IMR-90 (cell line): Measurements from ENCODE around the gene HS6ST3. TPM values are rescaled to one million over a fixed set of nuclear protein-coding genes. Genes with fewer than 3 reads are reported as not detected.

Experiments used
- ATAC-seq: fragments of 200-7000 bp; cut with Tn5 transposase; 2 replicates; pipeline ENCODE4 v1.9.1; 2020; ENCODE audit warnings: low read depth, mild to moderate bottlenecking, moderate library complexity
- BruUV-seq: library from RNA; stranded (reverse); fragments of 400-500 nt; replicated peaks from 2 replicates; lab custom pipeline; 2021; lab: Mats Ljungman, UMichigan
- CTCF ChIA-PET: fragments of 300-600 bp; formaldehyde crosslinking; extraction: SDS; loops from one replicate; lab custom pipeline; 2021; ENCODE audit warnings: antibody characterized with exemption; lab: Yijun Ruan, JAX
- POLR2A ChIA-PET: fragments of 300-600 bp; sonication (Branson Sonifier 250); formaldehyde crosslinking; loops from one replicate; lab custom pipeline; 2022; ENCODE audit warnings: antibody characterized with exemption; ENCODE audit not compliant: unreplicated experiment; lab: Charles Lee
- DNase-seq: peaks from one replicate; pipeline ENCODE4 v3.0.0; 2013
- H2AFZ ChIP-seq: replicated peaks from 2 replicates; pipeline ENCODE3; 2013; ENCODE audit warnings: low read length, mild to moderate bottlenecking; ENCODE audit not compliant: poor library complexity
- H2AK5ac ChIP-seq: 2 replicates; pipeline ENCODE4 v1.6.1; 2013; ENCODE audit warnings: low read depth, low read length, inconsistent platforms
- H2AK9ac ChIP-seq: replicated peaks from 2 replicates; pipeline ENCODE3; 2013; ENCODE audit warnings: mild to moderate bottlenecking, low read depth, low read length, moderate library complexity; ENCODE audit not compliant: poor library complexity
- H2BK120ac ChIP-seq: 2 replicates; pipeline ENCODE4 v1.6.1; 2013; ENCODE audit warnings: low read depth, low read length, inconsistent platforms
- H2BK15ac ChIP-seq: 3 replicates; pipeline ENCODE4 v1.6.1; 2013; ENCODE audit warnings: low read depth, low read length, inconsistent platforms
- H2BK20ac ChIP-seq: 2 replicates; pipeline ENCODE4 v1.6.1; 2013; ENCODE audit warnings: low read depth, mild to moderate bottlenecking, inconsistent platforms, low read length, moderate library complexity
- H2BK5ac ChIP-seq: 2 replicates; pipeline ENCODE4 v1.6.1; 2013; ENCODE audit warnings: mild to moderate bottlenecking, low read depth, low read length, inconsistent platforms; ENCODE audit not compliant: poor library complexity, severe bottlenecking
- H3K14ac ChIP-seq: replicated peaks from 2 replicates; pipeline ENCODE4 v1.6.1; 2013; ENCODE audit warnings: low read depth, low read length, inconsistent platforms
- H3K18ac ChIP-seq: 2 replicates; pipeline ENCODE4 v1.6.1; 2013; ENCODE audit warnings: low read depth, low read length, control low read depth
- H3K23ac ChIP-seq: 2 replicates; pipeline ENCODE4 v1.6.1; 2013; ENCODE audit warnings: low read depth, low read length, inconsistent platforms
- H3K27ac ChIP-seq: 2 replicates; pipeline ENCODE4 v1.5.1; 2013; ENCODE audit warnings: mild to moderate bottlenecking, control low read depth, low read length; ENCODE audit not compliant: insufficient read depth
- H3K27me3 ChIP-seq: 2 replicates; pipeline ENCODE4 v1.6.1; 2013; ENCODE audit warnings: low read length; ENCODE audit not compliant: control insufficient read depth, insufficient read depth
- H3K36me3 ChIP-seq: 2 replicates; pipeline ENCODE4 v1.6.1; 2013; ENCODE audit warnings: low read length, mixed read lengths; ENCODE audit not compliant: control insufficient read depth, insufficient read depth
- H3K4ac ChIP-seq: 2 replicates; pipeline ENCODE4 v1.6.1; 2013; ENCODE audit warnings: low read depth, low read length, inconsistent platforms
- H3K4me1 ChIP-seq: 2 replicates; pipeline ENCODE4 v1.6.1; 2013; ENCODE audit warnings: low read length, mixed read lengths; ENCODE audit not compliant: control insufficient read depth, insufficient read depth
- H3K4me2 ChIP-seq: 2 replicates; pipeline ENCODE4 v1.6.1; 2013; ENCODE audit warnings: low read depth, mild to moderate bottlenecking, control low read depth, low read length, moderate library complexity
- H3K4me3 ChIP-seq: 2 replicates; pipeline ENCODE4 v1.5.1; 2013; ENCODE audit warnings: low read depth, mild to moderate bottlenecking, control low read depth, low read length, moderate library complexity; ENCODE audit not compliant: insufficient read depth
- H3K56ac ChIP-seq: 2 replicates; pipeline ENCODE4 v1.6.1; 2013; ENCODE audit warnings: low read length, inconsistent platforms; ENCODE audit not compliant: insufficient read depth; ENCODE audit errors: extremely low read depth
- H3K79me1 ChIP-seq, 2 experiments: 2 replicates each; pipeline ENCODE4 v1.6.1; 2013; ENCODE audit warnings: low read length in 2 of 2, inconsistent platforms in 1 of 2, low read depth in 1 of 2
- H3K9ac ChIP-seq: 2 replicates; pipeline ENCODE4 v1.6.1; 2013; ENCODE audit warnings: low read depth, low read length, control low read depth
- H3K9me1 ChIP-seq: 2 replicates; pipeline ENCODE4 v1.6.1; 2013; ENCODE audit warnings: low read length, inconsistent platforms; ENCODE audit not compliant: insufficient read depth
- H3K9me3 ChIP-seq: 2 replicates; pipeline ENCODE4 v1.6.1; 2013; ENCODE audit warnings: low read length; ENCODE audit not compliant: control insufficient read depth, insufficient read depth
- H4K20me1 ChIP-seq: 2 replicates; pipeline ENCODE4 v1.6.1; 2013; ENCODE audit warnings: low read length, inconsistent platforms; ENCODE audit not compliant: insufficient read depth
- H4K5ac ChIP-seq: 2 replicates; pipeline ENCODE4 v1.6.1; 2013; ENCODE audit warnings: mild to moderate bottlenecking, low read depth, low read length, control low read depth
- H4K8ac ChIP-seq, 2 experiments: 2 replicates each; pipeline ENCODE4 v1.6.1; 2013; ENCODE audit warnings: low read depth in 2 of 2, low read length in 2 of 2, control low read depth in 1 of 2, inconsistent platforms in 1 of 2
- H4K91ac ChIP-seq: 2 replicates; pipeline ENCODE4 v1.6.1; 2013; ENCODE audit warnings: low read depth, low read length, inconsistent platforms; ENCODE audit not compliant: insufficient read depth
- ELK1 ChIP-seq: fragments of 150-350 bp; IDR thresholded peaks from 2 replicates; pipeline ENCODE4 v1.6.1; 2016; ENCODE audit warnings: low read depth, mild to moderate bottlenecking, low read length, moderate library complexity, borderline replicate concordance
- MAFK ChIP-seq: IDR thresholded peaks from 2 replicates; pipeline ENCODE4 v1.6.1; 2012; ENCODE audit warnings: low read depth, low read length, improper control_type of control experiment
- NFE2L2 ChIP-seq: fragments of 150-350 bp; IDR thresholded peaks from 2 replicates; pipeline ENCODE4 v1.6.1; 2016; ENCODE audit warnings: low read depth, mild to moderate bottlenecking, low read length
- RCOR1 ChIP-seq: IDR thresholded peaks from 2 replicates; pipeline ENCODE4 v1.6.1; 2012; ENCODE audit warnings: mild to moderate bottlenecking, low read length, improper control_type of control experiment; ENCODE audit not compliant: insufficient replicate concordance
- SMC3 ChIP-seq: fragments of 150-350 bp; IDR thresholded peaks from 2 replicates; pipeline ENCODE4 v1.6.1; 2016; ENCODE audit warnings: low read depth, mild to moderate bottlenecking, antibody characterized with exemption, low read length, moderate library complexity
- USF2 ChIP-seq: fragments of 150-350 bp; IDR thresholded peaks from 2 replicates; pipeline ENCODE4 v1.6.1; 2017; ENCODE audit warnings: mild to moderate bottlenecking, antibody characterized with exemption, low read length, low read depth
- WGBS, 2 experiments: methylation state at CpG; one replicate each; pipeline versions ENCODE4 v1.1.5 to v1.1.7; 2013; ENCODE audit warnings: missing lambda C conversion rate in 2 of 2; ENCODE audit not compliant: insufficient read length in 1 of 2; ENCODE audit errors: extremely low coverage in 2 of 2; 5-methylcytosine and 5-hydroxymethylcytosine counted together
- dilution Hi-C: fragments of 300-500 bp; cut with HindIII; formaldehyde crosslinking; loops from one replicate; pipeline ENCODE4 v1.14.3; 2018; ENCODE audit warnings: low sequenced_read_pairs; ENCODE audit not compliant: unreplicated experiment
- in situ Hi-C: fragments of 300-500 bp; cut with MboI; formaldehyde crosslinking; loops from 3 replicates; pipeline ENCODE4 v1.14.3; 2019; ENCODE audit warnings: low sequenced_read_pairs, inconsistent platforms, mixed read lengths
- intact Hi-C: fragments of 100-400 bp; cut with micrococcal nuclease; formaldehyde crosslinking; loops from 2 replicates; pipeline ENCODE4 v1.10.0; 2022
- polyA plus RNA-seq, 3 experiments: library from polyadenylated mRNA; depleted of rRNA; stranded (reverse); fragments of >200 nt; gene quantifications; 2 replicates each; pipeline ENCODE4 v1.2.3, GENCODE V29; 2012; ENCODE audit warnings: low replicate concordance in 1 of 3
- total RNA-seq: library from RNA; depleted of rRNA; stranded (reverse); fragments of >200 nt; gene quantifications from 2 replicates; pipeline ENCODE4 v1.2.3, GENCODE V29; 2012

The HS6ST3 gene
- total and polyA plus RNA-seq, 2 of the 4 experiments (the other 2 are of a cell fraction), result not detected

- no peaks in the 10 kb centered on the region for H3K79me1 ChIP-seq
- H3K4me3 ChIP-seq, result no peak overlapping the region
- TF ChIP-seq USF2 (no peak), MAFK (no peak), NFE2L2 (no peak), RCOR1 (no peak), SMC3 (no peak), ELK1 (no peak)
- H3K4me2 ChIP-seq, result no peak overlapping the region
- no CpG with 5 or more reads among the region's 2 CpGs for WGBS, 2 experiments
- H3K4ac ChIP-seq, result no peak overlapping the region
- ChIA-PET POLR2A (no interaction called here), CTCF (no interaction called here)
- in situ Hi-C loops (no loop called here), dilution Hi-C loops (no loop called here), intact Hi-C loops (no loop called here)
- H4K5ac ChIP-seq, result no peak overlapping the region
- H3K9me1 ChIP-seq, result no peaks in the 10 kb centered on the region
- no peaks in the 10 kb centered on the region for H3K27me3 ChIP-seq
- H4K91ac ChIP-seq, result no peak overlapping the region
- no peak overlapping the region for H3K9ac ChIP-seq
- DNase-seq (no peak), ATAC-seq (no peak)
- H3K4me1 ChIP-seq, result no peaks in the 10 kb centered on the region
- H3K9me3 ChIP-seq, result peaks cover 11% of the 10 kb centered on the region
- H3K18ac ChIP-seq, result no peak overlapping the region
- H2AK5ac ChIP-seq, result no peak overlapping the region
- no peak overlapping the region for H2AFZ ChIP-seq
- no peak overlapping the region for H3K27ac ChIP-seq
- H2BK20ac ChIP-seq, result no peak overlapping the region
- H3K23ac ChIP-seq, result no peak overlapping the region
- no peak overlapping the region for H2BK5ac ChIP-seq
- no peaks in the 10 kb centered on the region for H4K20me1 ChIP-seq
- no TSS peak for BruUV-seq
- no peak overlapping the region for H3K14ac ChIP-seq
- H2AK9ac ChIP-seq, result no peak overlapping the region
- H4K8ac ChIP-seq, result no peak overlapping the region
- no peak overlapping the region for H2BK15ac ChIP-seq
- H3K36me3 ChIP-seq, result no peaks in the 10 kb centered on the region
- H3K56ac ChIP-seq, result no peak overlapping the region
- no peak overlapping the region for H2BK120ac ChIP-seq
Measured at GRCh38 chr13:96629331-96629730, 539.4 kb downstream of the HS6ST3 start.
